ENCODE measurements around the gene ZNF441.

DNA sequence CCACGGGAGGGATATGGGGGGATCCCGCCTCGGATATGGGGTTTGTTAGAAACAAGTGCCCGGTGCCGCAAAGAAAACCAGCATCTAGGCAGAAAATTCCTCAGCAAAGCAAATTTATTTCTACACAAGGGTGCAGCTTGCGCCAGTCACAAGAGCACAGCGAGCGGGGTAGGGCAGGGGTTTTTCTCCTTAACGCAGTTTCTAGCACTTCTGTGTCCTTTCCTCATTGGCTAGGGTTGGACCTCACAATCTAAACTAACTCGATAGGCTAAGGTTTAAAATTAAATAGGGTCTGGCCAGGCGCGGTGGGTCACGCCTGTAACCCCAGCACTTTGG lies 47.9 kb downstream of the ZNF441 start:
- no peak for TF ChIP-seq YY1 (IDR thresholded peaks at IDR 0.05; ENCODE audit: insufficient read depth, insufficient replicate concordance, low read depth, low read length)
- no peak for TF ChIP-seq RFX5 (IDR thresholded peaks at IDR 0.05; ENCODE audit: low read depth, low read length)
- TF ChIP-seq, protein P1, sequence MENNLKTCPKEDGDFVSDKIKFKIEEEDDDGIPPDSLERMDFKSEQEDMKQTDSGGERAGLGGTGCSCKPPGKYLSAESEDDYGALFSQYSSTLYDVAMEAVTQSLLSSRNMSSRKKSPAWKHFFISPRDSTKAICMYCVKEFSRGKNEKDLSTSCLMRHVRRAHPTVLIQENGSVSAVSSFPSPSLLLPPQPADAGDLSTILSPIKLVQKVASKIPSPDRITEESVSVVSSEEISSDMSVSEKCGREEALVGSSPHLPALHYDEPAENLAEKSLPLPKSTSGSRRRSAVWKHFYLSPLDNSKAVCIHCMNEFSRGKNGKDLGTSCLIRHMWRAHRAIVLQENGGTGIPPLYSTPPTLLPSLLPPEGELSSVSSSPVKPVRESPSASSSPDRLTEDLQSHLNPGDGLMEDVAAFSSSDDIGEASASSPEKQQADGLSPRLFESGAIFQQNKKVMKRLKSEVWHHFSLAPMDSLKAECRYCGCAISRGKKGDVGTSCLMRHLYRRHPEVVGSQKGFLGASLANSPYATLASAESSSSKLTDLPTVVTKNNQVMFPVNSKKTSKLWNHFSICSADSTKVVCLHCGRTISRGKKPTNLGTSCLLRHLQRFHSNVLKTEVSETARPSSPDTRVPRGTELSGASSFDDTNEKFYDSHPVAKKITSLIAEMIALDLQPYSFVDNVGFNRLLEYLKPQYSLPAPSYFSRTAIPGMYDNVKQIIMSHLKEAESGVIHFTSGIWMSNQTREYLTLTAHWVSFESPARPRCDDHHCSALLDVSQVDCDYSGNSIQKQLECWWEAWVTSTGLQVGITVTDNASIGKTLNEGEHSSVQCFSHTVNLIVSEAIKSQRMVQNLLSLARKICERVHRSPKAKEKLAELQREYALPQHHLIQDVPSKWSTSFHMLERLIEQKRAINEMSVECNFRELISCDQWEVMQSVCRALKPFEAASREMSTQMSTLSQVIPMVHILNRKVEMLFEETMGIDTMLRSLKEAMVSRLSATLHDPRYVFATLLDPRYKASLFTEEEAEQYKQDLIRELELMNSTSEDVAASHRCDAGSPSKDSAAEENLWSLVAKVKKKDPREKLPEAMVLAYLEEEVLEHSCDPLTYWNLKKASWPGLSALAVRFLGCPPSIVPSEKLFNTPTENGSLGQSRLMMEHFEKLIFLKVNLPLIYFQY (CRISPR knock-in tag; IDR thresholded peaks at IDR 0.05; ENCODE audit: borderline replicate concordance) = no peak

Data from HepG2 (cell line).